ENCODE data around the gene STOML1. TPM values are rescaled to one million over a fixed set of nuclear protein-coding genes. Genes with fewer than 3 reads are reported as not detected.

The STOML1 gene, protein sequence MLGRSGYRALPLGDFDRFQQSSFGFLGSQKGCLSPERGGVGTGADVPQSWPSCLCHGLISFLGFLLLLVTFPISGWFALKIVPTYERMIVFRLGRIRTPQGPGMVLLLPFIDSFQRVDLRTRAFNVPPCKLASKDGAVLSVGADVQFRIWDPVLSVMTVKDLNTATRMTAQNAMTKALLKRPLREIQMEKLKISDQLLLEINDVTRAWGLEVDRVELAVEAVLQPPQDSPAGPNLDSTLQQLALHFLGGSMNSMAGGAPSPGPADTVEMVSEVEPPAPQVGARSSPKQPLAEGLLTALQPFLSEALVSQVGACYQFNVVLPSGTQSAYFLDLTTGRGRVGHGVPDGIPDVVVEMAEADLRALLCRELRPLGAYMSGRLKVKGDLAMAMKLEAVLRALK
- 9.5 to 13.3 TPM (median 11.8 TPM) in 5 replicates for total RNA-seq (2022; extraction: Qiagen RNA extraction; ENCODE audit: low read depth)

DNA sequence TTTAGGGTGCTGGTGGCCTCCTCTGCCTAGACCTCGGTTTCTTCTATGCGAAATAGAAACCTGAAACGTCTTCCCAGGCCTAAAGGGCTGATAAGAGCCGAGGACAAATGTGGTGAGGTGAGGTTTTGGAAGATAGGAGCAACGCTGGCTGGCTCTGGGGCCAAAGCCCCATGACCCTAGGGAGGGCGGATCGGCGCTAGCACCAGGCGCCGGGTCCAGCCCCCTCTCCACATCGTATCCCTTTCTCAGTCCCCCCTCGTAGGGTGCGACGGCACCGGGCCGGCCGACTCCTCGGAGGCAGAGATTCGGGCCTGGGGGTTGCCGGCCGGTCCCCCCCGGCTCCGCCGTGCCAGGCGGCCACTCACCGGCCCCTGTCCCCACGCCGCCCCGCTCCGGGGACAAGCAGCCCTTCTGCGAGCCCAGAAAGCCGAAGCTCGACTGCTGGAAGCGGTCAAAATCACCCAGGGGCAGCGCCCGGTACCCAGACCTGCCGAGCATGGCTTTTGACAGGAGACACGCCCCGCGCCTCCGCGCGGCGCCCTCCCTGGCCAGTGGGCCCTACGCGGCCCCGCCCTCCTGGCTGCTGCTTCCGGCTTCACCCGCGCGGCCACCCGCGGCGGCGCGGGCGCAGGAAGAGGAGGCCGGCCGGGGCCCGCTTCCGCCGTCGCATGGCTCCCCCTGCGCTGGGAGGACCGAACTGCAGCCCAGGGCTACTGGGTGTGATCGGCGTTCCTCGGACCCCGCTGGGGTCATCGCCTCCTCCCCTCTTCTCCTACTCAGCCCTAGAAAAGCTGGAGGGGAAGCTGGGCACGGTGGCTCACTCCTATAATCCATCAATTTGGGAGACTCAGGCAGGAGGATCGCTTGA lies at the start of gene STOML1:
STOML1 (minus strand) TSS at position 570 of the 868 bp plus-strand sequence; CDS start at position 498, 72 bp downstream.

GRCh38 chr15:73994413-73994883 lies 2.4 kb upstream of the STOML1 start, which contains the start of gene PML:
TSS of gene PML (plus strand) at chr15:73994716. CDS start at chr15:73994813, 97 bp downstream.

Other genes with a start within 250 kb of the STOML1 start
- 1.3 to 2.7 TPM (median 2.0 TPM) in 5 replicates for gene INSYN1, start 238.9 kb downstream of the STOML1 start, total RNA-seq (2022; extraction: Qiagen RNA extraction; ENCODE audit: low read depth)
- gene TBC1D21, start 118.7 kb downstream of the STOML1 start, total RNA-seq (2022; extraction: Qiagen RNA extraction; ENCODE audit: low read depth), result not detected in 5 replicates
- 0.41 to 0.95 TPM (median 0.67 TPM) in 5 replicates for gene LOXL1, start 65.8 kb downstream of the STOML1 start, total RNA-seq (2022; extraction: Qiagen RNA extraction; ENCODE audit: low read depth)
- gene PML, start 2.4 kb upstream of the STOML1 start, total RNA-seq (2022; extraction: Qiagen RNA extraction; ENCODE audit: low read depth), result 12.4 to 18.0 TPM (median 15.8 TPM) in 5 replicates
- gene GOLGA6A, start 90.3 kb upstream of the STOML1 start, total RNA-seq (2022; extraction: Qiagen RNA extraction; ENCODE audit: low read depth), result 0.06 to 0.16 TPM (median 0.09 TPM) in 5 replicates
- 0.07 to 0.28 TPM (median 0.26 TPM) in 5 replicates for gene ISLR2, start 138.3 kb upstream of the STOML1 start, total RNA-seq (2022; extraction: Qiagen RNA extraction; ENCODE audit: low read depth)
- gene ISLR, start 181.4 kb upstream of the STOML1 start, total RNA-seq (2022; extraction: Qiagen RNA extraction; ENCODE audit: low read depth), result 0.33 to 0.60 TPM (median 0.43 TPM) in 5 replicates
- gene STRA6, start 210.5 kb upstream of the STOML1 start, total RNA-seq (2022; extraction: Qiagen RNA extraction; ENCODE audit: low read depth), result 63.1 to 94.6 TPM (median 85.2 TPM) in 5 replicates
- 8.0 to 9.7 TPM (median 8.7 TPM) in 5 replicates for gene CCDC33, start 244.0 kb upstream of the STOML1 start, total RNA-seq (2022; extraction: Qiagen RNA extraction; ENCODE audit: low read depth)